H9 (cell line): ENCODE measurements around the gene LPAR2. TPM values are rescaled to one million over a fixed set of nuclear protein-coding genes. Genes with fewer than 3 reads are reported as not detected.

ENCODE experiments used
- DNase-seq: peaks from one replicate; pipeline ENCODE4 v3.0.0-alpha.2; 2017
- H2AFZ ChIP-seq: one replicate; pipeline ENCODE4 v1.6.1; 2013; ENCODE audit warnings: mild to moderate bottlenecking, low read length, control low read depth, moderate library complexity
- H2AK5ac ChIP-seq: 2 replicates; pipeline ENCODE4 v1.6.1; 2013; ENCODE audit warnings: low read length, control low read depth, mixed read lengths; ENCODE audit not compliant: insufficient read length
- H2BK120ac ChIP-seq: one replicate; pipeline ENCODE4 v1.6.1; 2013; ENCODE audit warnings: low read depth, mild to moderate bottlenecking, low read length, control low read depth, inconsistent platforms; ENCODE audit not compliant: poor library complexity, severe bottlenecking
- H2BK12ac ChIP-seq: 2 replicates; pipeline ENCODE4 v1.6.1; 2013; ENCODE audit warnings: low read length, control low read depth, mixed read lengths, low read depth; ENCODE audit not compliant: insufficient read length
- H2BK15ac ChIP-seq: 2 replicates; pipeline ENCODE4 v1.6.1; 2013; ENCODE audit warnings: low read depth, low read length, control low read depth
- H2BK20ac ChIP-seq: one replicate; pipeline ENCODE4 v1.6.1; 2013; ENCODE audit warnings: low read depth, mild to moderate bottlenecking, low read length, control low read depth, inconsistent platforms; ENCODE audit not compliant: poor library complexity, severe bottlenecking
- H2BK5ac ChIP-seq: 2 replicates; pipeline ENCODE4 v1.6.1; 2013; ENCODE audit warnings: low read length, control low read depth, mixed read lengths; ENCODE audit not compliant: insufficient read length
- H3K14ac ChIP-seq: 2 replicates; pipeline ENCODE4 v1.6.1; 2013; ENCODE audit warnings: low read length, control low read depth; ENCODE audit not compliant: insufficient read depth
- H3K18ac ChIP-seq: 2 replicates; pipeline ENCODE4 v1.6.1; 2013; ENCODE audit warnings: low read depth, mild to moderate bottlenecking, mixed read lengths, low read length, control low read depth; ENCODE audit not compliant: insufficient read length
- H3K23ac ChIP-seq: 2 replicates; pipeline ENCODE4 v1.6.1; 2013; ENCODE audit warnings: low read length, control low read depth, mixed read lengths, low read depth; ENCODE audit not compliant: insufficient read length
- H3K23me2 ChIP-seq: 2 replicates; pipeline ENCODE4 v1.6.1; 2013; ENCODE audit warnings: low read depth, mild to moderate bottlenecking, mixed read lengths, low read length, control low read depth; ENCODE audit not compliant: insufficient read length, poor library complexity, severe bottlenecking
- H3K27ac ChIP-seq: 2 replicates; pipeline ENCODE4 v1.5.1; 2013; ENCODE audit warnings: low read length, control low read depth, mixed read lengths, low read depth; ENCODE audit not compliant: insufficient read length
- H3K27me3 ChIP-seq: 2 replicates; pipeline ENCODE4 v1.6.1; 2013; ENCODE audit warnings: low read length, control low read depth, inconsistent platforms; ENCODE audit not compliant: insufficient read depth
- H3K4ac ChIP-seq: 2 replicates; pipeline ENCODE4 v1.6.1; 2013; ENCODE audit warnings: low read depth, mild to moderate bottlenecking, control low read depth, inconsistent platforms, low read length, moderate library complexity
- H3K4me1 ChIP-seq: 2 replicates; pipeline ENCODE4 v1.6.1; 2013; ENCODE audit warnings: low read length, control low read depth, inconsistent platforms; ENCODE audit not compliant: insufficient read depth
- H3K4me2 ChIP-seq: 2 replicates; pipeline ENCODE4 v1.6.1; 2013; ENCODE audit warnings: low read length, control low read depth, mixed read lengths; ENCODE audit not compliant: insufficient read length, insufficient read depth
- H3K56ac ChIP-seq: 2 replicates; pipeline ENCODE4 v1.6.1; 2013; ENCODE audit warnings: low read depth, mild to moderate bottlenecking, mixed read lengths, low read length, control low read depth; ENCODE audit not compliant: insufficient read length
- H3K79me1 ChIP-seq: 2 replicates; pipeline ENCODE4 v1.6.1; 2013; ENCODE audit warnings: low read depth, mild to moderate bottlenecking, moderate library complexity, low read length, control low read depth, inconsistent platforms; ENCODE audit not compliant: insufficient read depth, poor library complexity, severe bottlenecking
- H3K79me2 ChIP-seq: 2 replicates; pipeline ENCODE4 v1.6.1; 2013; ENCODE audit warnings: low read length, control low read depth, inconsistent platforms; ENCODE audit not compliant: insufficient read depth
- H3K9ac ChIP-seq: 2 replicates; pipeline ENCODE4 v1.6.1; 2013; ENCODE audit warnings: low read length, control low read depth, mixed read lengths; ENCODE audit not compliant: insufficient read length; ENCODE audit errors: extremely low read depth
- H3K9me3 ChIP-seq: one replicate; pipeline ENCODE4 v1.6.1; 2013; ENCODE audit warnings: low read depth, low read length, inconsistent platforms; ENCODE audit not compliant: control insufficient read depth
- H3T11ph ChIP-seq: one replicate; pipeline ENCODE4 v1.6.1; 2013; ENCODE audit warnings: mild to moderate bottlenecking, low read length, control low read depth, inconsistent platforms
- H4K20me1 ChIP-seq: one replicate; pipeline ENCODE4 v1.6.1; 2013; ENCODE audit not compliant: control insufficient read depth, insufficient read length, insufficient read depth
- H4K5ac ChIP-seq: 2 replicates; pipeline ENCODE4 v1.6.1; 2013; ENCODE audit warnings: low read depth, mild to moderate bottlenecking, mixed read lengths, low read length, control low read depth; ENCODE audit not compliant: insufficient read length
- H4K8ac ChIP-seq: replicated peaks from 2 replicates; pipeline ENCODE4 v1.6.1; 2013; ENCODE audit warnings: low read length, control low read depth, mixed read lengths, low read depth; ENCODE audit not compliant: insufficient read length
- H4K91ac ChIP-seq: 2 replicates; pipeline ENCODE4 v1.6.1; 2013; ENCODE audit warnings: low read depth, mild to moderate bottlenecking, moderate library complexity, mixed read lengths, low read length, control low read depth; ENCODE audit not compliant: insufficient read length
- H3K27ac Mint-ChIP-seq, 3 experiments: 2 replicates in 2 of 3; 3 replicates in 1 of 3; pipeline ENCODE4 v1.8.0; 2020 to 2021; ENCODE audit warnings: mixed read lengths in 3 of 3, mild to moderate bottlenecking in 1 of 3, moderate library complexity in 1 of 3
- H3K27me3 Mint-ChIP-seq: 2 replicates; pipeline ENCODE4 v1.8.0; 2021; ENCODE audit warnings: low read depth, mild to moderate bottlenecking, moderate library complexity, mixed read lengths
- H3K36me3 Mint-ChIP-seq, 3 experiments: 2 replicates in 2 of 3; 3 replicates in 1 of 3; pipeline ENCODE4 v1.8.0; 2020 to 2021; ENCODE audit warnings: low read depth in 3 of 3, mixed read lengths in 3 of 3; ENCODE audit not compliant: insufficient read depth in 1 of 3
- H3K4me1 Mint-ChIP-seq, 2 experiments: 2 replicates each; pipeline ENCODE4 v1.8.0; 2020; ENCODE audit warnings: mixed read lengths in 2 of 2
- H3K4me3 Mint-ChIP-seq, 2 experiments: 2 replicates in 1 of 2; 3 replicates in 1 of 2; pipeline ENCODE4 v1.8.0; 2020 to 2021; ENCODE audit warnings: mild to moderate bottlenecking in 2 of 2, mixed read lengths in 2 of 2, moderate library complexity in 1 of 2
- H3K9me3 Mint-ChIP-seq, 2 experiments: 2 replicates in 1 of 2; 3 replicates in 1 of 2; pipeline ENCODE4 v1.8.0; 2020; ENCODE audit warnings: mild to moderate bottlenecking in 2 of 2, mixed read lengths in 2 of 2, moderate library complexity in 1 of 2
- WGBS: extraction: QIAGEN DNeasy Blood & Tissue Kit; methylation state at CpG from one replicate; pipeline ENCODE4 v1.1.7; 2013; ENCODE audit warnings: missing lambda C conversion rate, low lambda C conversion rate, mixed read lengths; ENCODE audit not compliant: insufficient read length; ENCODE audit errors: extremely low coverage; 5-methylcytosine and 5-hydroxymethylcytosine counted together
- total RNA-seq: library from RNA; stranded (reverse); gene quantifications from 2 replicates; pipeline ENCODE4 v1.2.1, GENCODE V29; 2021
- TF ChIP-seq, protein P1 (sequence below): fragments of 200-600 bp; sonication (generic); conservative IDR thresholded peaks from 3 replicates; pipeline ENCODE4 v1.8.0; 2021; ENCODE audit warnings: antibody characterized with exemption, mild to moderate bottlenecking

Gene LPAR2
- total RNA-seq, 1 experiment from 2014 or later = 51.8 TPM

- no peak overlapping the region for H2BK12ac ChIP-seq
- H2BK120ac ChIP-seq = no peak overlapping the region
- no peaks in the 10 kb centered on the region for H3K27me3 ChIP-seq
- peaks cover 9 to 39% (median 32%) of the 10 kb centered on the region in 3 experiments; a peak in 6 of 7 replicates for H3K36me3 Mint-ChIP-seq
- H3K27ac ChIP-seq = no peak overlapping the region
- H3K23me2 ChIP-seq = no peaks in the 10 kb centered on the region
- H3K79me1 ChIP-seq = no peaks in the 10 kb centered on the region
- no peak overlapping the region for H2AK5ac ChIP-seq
- H3K27ac Mint-ChIP-seq = no peak overlapping the region; a peak in 2 of 7 replicates
- no peak overlapping the region for H3K56ac ChIP-seq
- H3K14ac ChIP-seq = no peak overlapping the region; the same call in 1 of the 2 replicates
- no peak overlapping the region for H3K23ac ChIP-seq
- TF ChIP-seq, protein P1, sequence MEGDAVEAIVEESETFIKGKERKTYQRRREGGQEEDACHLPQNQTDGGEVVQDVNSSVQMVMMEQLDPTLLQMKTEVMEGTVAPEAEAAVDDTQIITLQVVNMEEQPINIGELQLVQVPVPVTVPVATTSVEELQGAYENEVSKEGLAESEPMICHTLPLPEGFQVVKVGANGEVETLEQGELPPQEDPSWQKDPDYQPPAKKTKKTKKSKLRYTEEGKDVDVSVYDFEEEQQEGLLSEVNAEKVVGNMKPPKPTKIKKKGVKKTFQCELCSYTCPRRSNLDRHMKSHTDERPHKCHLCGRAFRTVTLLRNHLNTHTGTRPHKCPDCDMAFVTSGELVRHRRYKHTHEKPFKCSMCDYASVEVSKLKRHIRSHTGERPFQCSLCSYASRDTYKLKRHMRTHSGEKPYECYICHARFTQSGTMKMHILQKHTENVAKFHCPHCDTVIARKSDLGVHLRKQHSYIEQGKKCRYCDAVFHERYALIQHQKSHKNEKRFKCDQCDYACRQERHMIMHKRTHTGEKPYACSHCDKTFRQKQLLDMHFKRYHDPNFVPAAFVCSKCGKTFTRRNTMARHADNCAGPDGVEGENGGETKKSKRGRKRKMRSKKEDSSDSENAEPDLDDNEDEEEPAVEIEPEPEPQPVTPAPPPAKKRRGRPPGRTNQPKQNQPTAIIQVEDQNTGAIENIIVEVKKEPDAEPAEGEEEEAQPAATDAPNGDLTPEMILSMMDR = no peak
- H3K9me3 Mint-ChIP-seq = no peaks in the 10 kb centered on the region; a peak in 1 of 5 replicates
- no peaks in the 10 kb centered on the region for H3K9me3 ChIP-seq
- no peaks in the 10 kb centered on the region for H3K4me1 ChIP-seq
- no peak overlapping the region for H3K9ac ChIP-seq
- H4K8ac ChIP-seq = no peak overlapping the region
- H2BK20ac ChIP-seq = no peak overlapping the region
- H2BK5ac ChIP-seq = no peak overlapping the region
- no peak overlapping the region for H4K5ac ChIP-seq
- no peak for DNase-seq
- WGBS = no CpG with 5 or more reads among the region's 36 CpGs
- no peak overlapping the region for H3T11ph ChIP-seq
- H4K20me1 ChIP-seq = no peaks in the 10 kb centered on the region
- H4K91ac ChIP-seq = no peak overlapping the region
- no peak overlapping the region for H3K4ac ChIP-seq
- no peak overlapping the region for H3K18ac ChIP-seq
- H3K4me2 ChIP-seq = no peak overlapping the region
- H3K79me2 ChIP-seq = no peaks in the 10 kb centered on the region
- H3K4me3 Mint-ChIP-seq = no peak overlapping the region
- no peak overlapping the region for H2AFZ ChIP-seq
- no peaks in the 10 kb centered on the region for H3K27me3 Mint-ChIP-seq
- H3K4me1 Mint-ChIP-seq = peaks cover 0 to 4% of the 10 kb centered on the region in 2 experiments; a peak in 1 of 4 replicates
- H2BK15ac ChIP-seq = no peak overlapping the region
These were observed 6.7 kb upstream of the LPAR2 start for GRCh38 chr19:19634516-19635312.
